GM21528 (cell line): ENCODE data around the gene CPNE1.

Source experiments
- ATAC-seq: cut with Tn5 transposase; IDR thresholded peaks from one replicate; pipeline ENCODE4 v1.9.1; 2021; ENCODE audit warnings: mild to moderate bottlenecking, moderate library complexity; ENCODE audit not compliant: unreplicated experiment, low FRiP score

CPNE1 gene

GRCh38 chr20:35576816-35577215 lies 87.9 kb downstream of the CPNE1 start:
- ATAC-seq, result no peak
